Sigmoid colon (tissue), 4 donors: ENCODE data around the gene MCAT.

Experiments
- EP300 ChIP-seq, 4 donors: sonication (generic); formaldehyde crosslinking; IDR thresholded peaks; one replicate each; pipeline ENCODE4 v1.6.1; 2017; ENCODE audit warnings: antibody characterized with exemption in 4 of 4
- POLR2AphosphoS5 ChIP-seq, 4 donors: sonication (generic); formaldehyde crosslinking; IDR thresholded peaks; one replicate each; pipeline ENCODE4 v1.6.1; 2017; ENCODE audit warnings: antibody characterized with exemption in 4 of 4
- TF ChIP-seq, protein P1 (sequence below), 4 experiments: fragments of 450-650 bp in 3 of 4; fragments of 200-600 bp in 1 of 4; IDR thresholded peaks; one replicate each; pipeline ENCODE4 v1.5.1; 2016 to 2019; ENCODE audit warnings: antibody characterized with exemption in 4 of 4, mild to moderate bottlenecking in 3 of 4, moderate library complexity in 2 of 4

DNA sequence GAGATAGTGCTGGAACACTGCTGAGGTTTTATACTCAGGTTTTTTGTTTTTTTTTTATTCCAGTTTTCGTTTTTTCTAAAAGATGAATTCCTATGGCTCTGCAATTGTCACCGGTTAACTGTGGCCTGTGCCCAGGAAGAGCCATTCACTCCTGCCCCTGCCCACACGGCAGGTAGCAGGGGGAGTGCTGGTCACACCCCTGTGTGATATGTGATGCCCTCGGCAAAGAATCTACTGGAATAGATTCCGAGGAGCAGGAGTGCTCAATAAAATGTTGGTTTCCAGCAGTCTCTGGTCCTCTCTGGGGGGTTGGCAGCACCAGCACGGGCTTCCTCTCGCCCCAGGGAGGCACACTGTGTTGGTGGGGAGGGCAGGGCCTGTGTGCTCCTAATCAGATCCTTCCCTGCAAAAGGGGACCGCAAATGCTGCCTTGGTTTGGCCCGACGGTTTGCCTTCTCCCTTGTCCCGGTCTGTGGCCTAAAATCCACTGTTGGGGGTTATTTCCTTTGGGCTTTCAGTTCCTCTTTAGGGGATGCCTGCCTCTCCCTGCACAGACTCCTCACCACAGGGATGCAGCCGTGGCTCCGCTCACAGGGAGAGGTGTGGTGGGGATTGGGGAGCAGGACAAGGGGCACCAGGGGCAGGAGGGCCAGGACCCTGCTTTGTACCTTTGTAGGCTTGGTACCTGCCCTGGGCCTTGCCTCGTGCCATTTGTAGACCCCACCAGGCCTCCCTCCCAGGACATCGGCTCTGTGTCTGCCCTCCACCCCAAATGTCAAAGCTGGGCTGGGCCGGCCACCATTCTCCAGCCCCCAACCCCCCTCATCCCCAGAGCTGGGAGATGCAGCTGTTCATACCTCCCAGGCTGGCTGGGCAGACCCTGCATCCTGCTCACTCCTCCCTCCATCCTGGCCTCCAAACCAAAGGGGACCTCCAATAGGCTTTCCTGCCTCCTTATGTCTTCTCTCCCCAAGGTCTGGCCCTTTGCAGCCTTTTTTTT lies 13.5 kb downstream of the MCAT start:
- TF ChIP-seq, protein P1, sequence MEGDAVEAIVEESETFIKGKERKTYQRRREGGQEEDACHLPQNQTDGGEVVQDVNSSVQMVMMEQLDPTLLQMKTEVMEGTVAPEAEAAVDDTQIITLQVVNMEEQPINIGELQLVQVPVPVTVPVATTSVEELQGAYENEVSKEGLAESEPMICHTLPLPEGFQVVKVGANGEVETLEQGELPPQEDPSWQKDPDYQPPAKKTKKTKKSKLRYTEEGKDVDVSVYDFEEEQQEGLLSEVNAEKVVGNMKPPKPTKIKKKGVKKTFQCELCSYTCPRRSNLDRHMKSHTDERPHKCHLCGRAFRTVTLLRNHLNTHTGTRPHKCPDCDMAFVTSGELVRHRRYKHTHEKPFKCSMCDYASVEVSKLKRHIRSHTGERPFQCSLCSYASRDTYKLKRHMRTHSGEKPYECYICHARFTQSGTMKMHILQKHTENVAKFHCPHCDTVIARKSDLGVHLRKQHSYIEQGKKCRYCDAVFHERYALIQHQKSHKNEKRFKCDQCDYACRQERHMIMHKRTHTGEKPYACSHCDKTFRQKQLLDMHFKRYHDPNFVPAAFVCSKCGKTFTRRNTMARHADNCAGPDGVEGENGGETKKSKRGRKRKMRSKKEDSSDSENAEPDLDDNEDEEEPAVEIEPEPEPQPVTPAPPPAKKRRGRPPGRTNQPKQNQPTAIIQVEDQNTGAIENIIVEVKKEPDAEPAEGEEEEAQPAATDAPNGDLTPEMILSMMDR (IDR thresholded peaks at IDR 0.05) = no peak
- TF ChIP-seq EP300 (IDR thresholded peaks at IDR 0.05) (no peak), POLR2AphosphoS5 (IDR thresholded peaks at IDR 0.05) (no peak)
